Measurements from ENCODE around the gene OAS2. TPM values are rescaled to one million over a fixed set of nuclear protein-coding genes. Genes with fewer than 3 reads are reported as not detected.
"Not testable (repeated sequence)": the region's sequence is repeated elsewhere in the genome, so short reads cannot be mapped to it uniquely, and the experiment has no call there.

Gene OAS2
- polyA plus RNA-seq, 1 donor from 2014 or later = not detected

DNA sequence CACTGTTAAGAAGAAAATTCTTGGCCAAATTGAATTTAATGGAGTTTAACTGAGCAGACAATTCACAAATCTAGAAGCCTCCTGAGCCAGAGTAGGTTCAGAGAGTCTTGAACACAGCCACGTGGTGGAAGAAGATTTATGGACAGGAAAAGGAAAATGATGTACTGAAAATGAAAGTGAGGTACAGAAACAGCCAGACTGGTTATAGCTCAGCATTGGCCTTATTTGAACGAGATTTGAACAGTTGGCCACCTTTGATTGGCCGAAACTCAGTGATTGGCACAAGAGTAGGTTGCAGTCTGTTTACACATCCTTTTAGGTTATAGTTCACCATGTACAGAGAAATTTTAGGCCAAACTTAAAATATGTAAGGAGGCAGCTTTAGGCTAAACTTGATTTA, 9.9 kb downstream of the OAS2 start:
- no peak for TF ChIP-seq RAD21 (conservative IDR thresholded peaks at IDR 0.05)
- TF ChIP-seq SMC3 (conservative IDR thresholded peaks at IDR 0.05; ENCODE audit: poor library complexity) = no peak
- TF ChIP-seq EP300 (conservative IDR thresholded peaks at IDR 0.05; ENCODE audit: poor library complexity, severe bottlenecking) = no peak
- no peak for TF ChIP-seq MXI1 (conservative IDR thresholded peaks at IDR 0.05; ENCODE audit: poor library complexity, severe bottlenecking)
- TF ChIP-seq, protein P1, sequence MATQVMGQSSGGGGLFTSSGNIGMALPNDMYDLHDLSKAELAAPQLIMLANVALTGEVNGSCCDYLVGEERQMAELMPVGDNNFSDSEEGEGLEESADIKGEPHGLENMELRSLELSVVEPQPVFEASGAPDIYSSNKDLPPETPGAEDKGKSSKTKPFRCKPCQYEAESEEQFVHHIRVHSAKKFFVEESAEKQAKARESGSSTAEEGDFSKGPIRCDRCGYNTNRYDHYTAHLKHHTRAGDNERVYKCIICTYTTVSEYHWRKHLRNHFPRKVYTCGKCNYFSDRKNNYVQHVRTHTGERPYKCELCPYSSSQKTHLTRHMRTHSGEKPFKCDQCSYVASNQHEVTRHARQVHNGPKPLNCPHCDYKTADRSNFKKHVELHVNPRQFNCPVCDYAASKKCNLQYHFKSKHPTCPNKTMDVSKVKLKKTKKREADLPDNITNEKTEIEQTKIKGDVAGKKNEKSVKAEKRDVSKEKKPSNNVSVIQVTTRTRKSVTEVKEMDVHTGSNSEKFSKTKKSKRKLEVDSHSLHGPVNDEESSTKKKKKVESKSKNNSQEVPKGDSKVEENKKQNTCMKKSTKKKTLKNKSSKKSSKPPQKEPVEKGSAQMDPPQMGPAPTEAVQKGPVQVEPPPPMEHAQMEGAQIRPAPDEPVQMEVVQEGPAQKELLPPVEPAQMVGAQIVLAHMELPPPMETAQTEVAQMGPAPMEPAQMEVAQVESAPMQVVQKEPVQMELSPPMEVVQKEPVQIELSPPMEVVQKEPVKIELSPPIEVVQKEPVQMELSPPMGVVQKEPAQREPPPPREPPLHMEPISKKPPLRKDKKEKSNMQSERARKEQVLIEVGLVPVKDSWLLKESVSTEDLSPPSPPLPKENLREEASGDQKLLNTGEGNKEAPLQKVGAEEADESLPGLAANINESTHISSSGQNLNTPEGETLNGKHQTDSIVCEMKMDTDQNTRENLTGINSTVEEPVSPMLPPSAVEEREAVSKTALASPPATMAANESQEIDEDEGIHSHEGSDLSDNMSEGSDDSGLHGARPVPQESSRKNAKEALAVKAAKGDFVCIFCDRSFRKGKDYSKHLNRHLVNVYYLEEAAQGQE (IDR thresholded peaks at IDR 0.05; ENCODE audit: borderline replicate concordance) = no peak
- TF ChIP-seq EZH2 (IDR thresholded peaks at IDR 0.05; ENCODE audit: borderline replicate concordance, insufficient read depth, low read length, poor library complexity, severe bottlenecking) = no peak
- TF ChIP-seq POLR2AphosphoS5 (IDR thresholded peaks at IDR 0.05) = no peak
- TF ChIP-seq TAF1 (IDR thresholded peaks at IDR 0.05; ENCODE audit: low read depth) = no peak
- TF ChIP-seq CTCF (IDR thresholded peaks at IDR 0.05; ENCODE audit: poor library complexity, severe bottlenecking) = no peak
- Histone ChIP-seq H3K9me3 (ENCODE audit: low read length) (no peaks in the 10 kb centered on the region), H2AFZ (ENCODE audit: low read depth, low read length) (no peak overlapping the region), H3K4me2 (ENCODE audit: low read length) (no peak overlapping the region), H4K20me1 (ENCODE audit: insufficient read depth) (no peaks in the 10 kb centered on the region), H3K79me2 (replicated peaks; ENCODE audit: insufficient read depth, low read length) (no peaks in the 10 kb centered on the region), H3K27me3 (ENCODE audit: insufficient read depth, low read depth, low read length) (no peaks in the 10 kb centered on the region), H3K9me2 (ENCODE audit: insufficient read depth, low read length) (no peaks in the 10 kb centered on the region), H3K27ac (ENCODE audit: low read length) (no peak overlapping the region), H3K36me3 (ENCODE audit: insufficient read depth, low read length) (no peaks in the 10 kb centered on the region), H3K4me3 (ENCODE audit: low read length) (no peak overlapping the region), H3K9ac (ENCODE audit: low read length) (no peak overlapping the region), H3F3A (ENCODE audit: insufficient read depth, low read length, poor library complexity, severe bottlenecking) (no peaks in the 10 kb centered on the region)

- H3K36me3 ChIP-seq (ENCODE audit: insufficient read depth, low read length); H3K9me3 ChIP-seq (ENCODE audit: low read length); H3F3A ChIP-seq (ENCODE audit: insufficient read depth, low read length, poor library complexity, severe bottlenecking); H3K79me2 ChIP-seq (replicated peaks; ENCODE audit: insufficient read depth, low read length); H3K27ac ChIP-seq (ENCODE audit: low read length); H3K4me3 ChIP-seq (ENCODE audit: low read length); H3K9ac ChIP-seq (ENCODE audit: low read length); H4K20me1 ChIP-seq (ENCODE audit: insufficient read depth); H3K27me3 ChIP-seq (ENCODE audit: insufficient read depth, low read depth, low read length); H2AFZ ChIP-seq (ENCODE audit: low read depth, low read length); H3K4me2 ChIP-seq (ENCODE audit: low read length); H3K9me2 ChIP-seq (ENCODE audit: insufficient read depth, low read length): not testable (repeated sequence)
Measured at GRCh38 chr12:112988823-112989385, 10.6 kb downstream of the OAS2 start.

DNA sequence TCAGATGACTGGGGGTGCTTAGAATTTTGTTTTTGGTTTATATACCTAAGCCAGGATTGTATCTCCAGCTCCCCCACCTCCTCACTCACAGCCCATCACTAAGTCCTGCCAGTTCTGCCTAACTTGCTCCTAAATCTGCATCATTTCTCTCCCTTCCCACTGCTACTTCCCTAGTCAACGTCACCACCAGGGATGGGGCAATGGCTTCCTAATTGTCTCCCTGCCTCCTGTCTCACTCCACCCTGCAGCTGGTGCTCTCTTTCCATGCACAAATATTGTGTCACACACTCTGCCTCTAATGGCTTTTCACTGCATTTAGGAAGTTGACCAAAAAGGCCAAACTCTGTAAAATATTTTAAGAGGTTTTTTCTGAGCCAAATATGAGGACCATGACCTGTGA, 11.5 kb downstream of the OAS2 start:
- Histone ChIP-seq H3K9ac (ENCODE audit: low read length) (no peak overlapping the region), H4K20me1 (ENCODE audit: insufficient read depth) (no peaks in the 10 kb centered on the region), H3K9me2 (ENCODE audit: insufficient read depth, low read length) (no peaks in the 10 kb centered on the region), H3K27ac (ENCODE audit: low read length) (no peak overlapping the region), H3K79me2 (replicated peaks; ENCODE audit: insufficient read depth, low read length) (no peaks in the 10 kb centered on the region), H3F3A (ENCODE audit: insufficient read depth, low read length, poor library complexity, severe bottlenecking) (no peaks in the 10 kb centered on the region), H2AFZ (ENCODE audit: low read depth, low read length) (no peak overlapping the region), H3K4me2 (ENCODE audit: low read length) (no peak overlapping the region), H3K36me3 (ENCODE audit: insufficient read depth, low read length) (no peaks in the 10 kb centered on the region), H3K27me3 (ENCODE audit: insufficient read depth, low read depth, low read length) (no peaks in the 10 kb centered on the region), H3K4me3 (ENCODE audit: low read length) (no peak overlapping the region), H3K9me3 (ENCODE audit: low read length) (no peaks in the 10 kb centered on the region)
- no peak for TF ChIP-seq EZH2 (IDR thresholded peaks at IDR 0.05; ENCODE audit: borderline replicate concordance, insufficient read depth, low read length, poor library complexity, severe bottlenecking)
- no peak for TF ChIP-seq SMC3 (conservative IDR thresholded peaks at IDR 0.05; ENCODE audit: poor library complexity)
- no peak for TF ChIP-seq MXI1 (conservative IDR thresholded peaks at IDR 0.05; ENCODE audit: poor library complexity, severe bottlenecking)
- no peak for TF ChIP-seq RAD21 (conservative IDR thresholded peaks at IDR 0.05)
- TF ChIP-seq TAF1 (IDR thresholded peaks at IDR 0.05; ENCODE audit: low read depth) = no peak
- TF ChIP-seq POLR2AphosphoS5 (IDR thresholded peaks at IDR 0.05) = no peak
- TF ChIP-seq, protein P1 (IDR thresholded peaks at IDR 0.05; ENCODE audit: borderline replicate concordance) = no peak
- no peak for TF ChIP-seq CTCF (IDR thresholded peaks at IDR 0.05; ENCODE audit: poor library complexity, severe bottlenecking)
- TF ChIP-seq EP300 (conservative IDR thresholded peaks at IDR 0.05; ENCODE audit: poor library complexity, severe bottlenecking) = no peak

Measured in neural cell (in vitro differentiated cells).